Heart left ventricle (tissue), 13 donors: ENCODE measurements around the gene KRTAP10-10.

Source experiments
- POLR2A ChIP-seq, 2 donors: fragments of 450-650 bp; IDR thresholded peaks; one replicate each; pipeline ENCODE4 v1.6.1; 2017; ENCODE audit warnings: antibody characterized with exemption in 2 of 2, mild to moderate bottlenecking in 2 of 2, moderate library complexity in 2 of 2
- TF ChIP-seq, protein P1 (sequence below), 12 donors: fragments of 200-600 bp; sonication (generic) in 4 of 12; IDR thresholded peaks; one replicate each; pipeline versions ENCODE4 v1.5.0 to v1.8.0; 2018 to 2022; ENCODE audit warnings: antibody characterized with exemption in 12 of 12, mild to moderate bottlenecking in 5 of 12
- donor health status: ischemic (EF 13 %, LVEDD 7.1; RV severe dilation, severe dysfunction).
- donor health status: DM: no; HTN: yes; CAD: no.
- donor health status: DM: no; HTN: no; CAD: no.
- donor health status: ischemic (EF 25% LVEDD 6.9; RV normal size, moderate dysfunction).
- donor health status: ischemic (EF 25% LVEDD 5.7; RV mildly dilated, moderate dysfunction).
- donor health status: ischemic (EF 35%, LVEDD 5.7; RV mildly dilated, moderate dysfunction).
- donor health status: nonischemic (EF 11% LVEDD 7.7; RV severe dilation, severe dysfunction).
- donor health status: DM: yes; HTN: yes; CAD: no.
- donor health status: PGD.
- donor health status: ischemic (EF 29% LVEDD 5.4; RV normal size, mild dysfunction).
- donor health status: nonischemic (EF 23%, LVEDD 6.1; RV moderate dilation, normal function).

DNA sequence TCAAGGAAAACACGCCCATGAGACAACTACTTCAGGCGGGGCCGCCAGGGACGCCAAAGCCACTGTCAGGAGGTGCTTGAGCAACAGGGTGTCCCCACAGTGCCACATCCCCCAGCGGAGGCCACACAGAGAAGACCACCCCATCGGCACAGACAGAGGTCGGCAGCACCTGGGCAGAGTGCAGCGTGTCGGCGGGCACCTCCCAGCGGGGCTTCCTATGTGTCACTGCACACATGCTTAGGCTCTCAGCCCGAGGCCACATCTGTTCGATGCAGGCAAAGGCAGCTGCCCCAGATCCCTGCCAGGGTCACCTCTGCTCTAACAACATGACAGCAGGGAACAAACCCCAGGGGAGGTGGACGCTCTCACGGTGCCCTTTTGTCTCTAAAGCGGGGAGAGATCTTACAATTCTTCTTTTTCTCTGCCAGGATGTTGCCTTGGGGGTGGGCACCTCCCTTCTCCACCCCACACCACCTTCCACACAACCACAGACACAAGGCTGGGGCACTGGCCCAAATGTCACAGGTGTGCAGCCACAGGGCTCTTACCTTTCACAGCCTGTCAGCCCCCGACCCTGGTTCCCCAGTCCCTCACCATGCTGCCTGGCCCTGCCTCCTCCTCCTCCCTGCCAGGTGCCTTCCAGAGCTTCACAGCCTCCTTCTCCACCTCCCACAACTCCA, 21.1 kb upstream of the KRTAP10-10 start:
- TF ChIP-seq, protein P1, sequence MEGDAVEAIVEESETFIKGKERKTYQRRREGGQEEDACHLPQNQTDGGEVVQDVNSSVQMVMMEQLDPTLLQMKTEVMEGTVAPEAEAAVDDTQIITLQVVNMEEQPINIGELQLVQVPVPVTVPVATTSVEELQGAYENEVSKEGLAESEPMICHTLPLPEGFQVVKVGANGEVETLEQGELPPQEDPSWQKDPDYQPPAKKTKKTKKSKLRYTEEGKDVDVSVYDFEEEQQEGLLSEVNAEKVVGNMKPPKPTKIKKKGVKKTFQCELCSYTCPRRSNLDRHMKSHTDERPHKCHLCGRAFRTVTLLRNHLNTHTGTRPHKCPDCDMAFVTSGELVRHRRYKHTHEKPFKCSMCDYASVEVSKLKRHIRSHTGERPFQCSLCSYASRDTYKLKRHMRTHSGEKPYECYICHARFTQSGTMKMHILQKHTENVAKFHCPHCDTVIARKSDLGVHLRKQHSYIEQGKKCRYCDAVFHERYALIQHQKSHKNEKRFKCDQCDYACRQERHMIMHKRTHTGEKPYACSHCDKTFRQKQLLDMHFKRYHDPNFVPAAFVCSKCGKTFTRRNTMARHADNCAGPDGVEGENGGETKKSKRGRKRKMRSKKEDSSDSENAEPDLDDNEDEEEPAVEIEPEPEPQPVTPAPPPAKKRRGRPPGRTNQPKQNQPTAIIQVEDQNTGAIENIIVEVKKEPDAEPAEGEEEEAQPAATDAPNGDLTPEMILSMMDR (IDR thresholded peaks at IDR 0.05): no peak
- no peak for TF ChIP-seq POLR2A (IDR thresholded peaks at IDR 0.05)
